Measurements from ENCODE around the gene WDR81.
"Not testable (repeated sequence)": the region's sequence is repeated elsewhere in the genome, so short reads cannot be mapped to it uniquely, and the experiment has no call there.

WDR81 gene

DNA sequence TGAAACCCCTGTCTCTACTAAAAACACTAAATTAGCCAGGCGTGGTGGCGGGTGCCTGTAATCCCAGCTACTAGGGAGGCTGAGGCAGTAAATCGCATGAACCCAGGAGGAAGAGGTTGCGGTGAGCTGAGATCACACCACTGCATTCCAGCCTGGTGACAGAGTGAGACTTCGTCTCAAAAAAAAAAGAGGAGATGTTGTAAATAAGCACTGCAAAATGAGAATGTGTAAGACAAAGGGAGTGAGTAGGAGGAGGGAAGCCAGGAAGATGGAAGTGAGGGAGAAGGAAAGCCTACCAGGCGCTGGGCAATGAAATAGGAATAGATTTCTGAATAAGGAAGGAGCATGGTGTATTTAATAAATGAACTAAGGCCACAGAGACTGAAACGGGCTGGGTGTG lies 31.2 kb upstream of the WDR81 start:
- no peak for DNase-seq (ENCODE audit: low read depth)
- TF ChIP-seq, protein P1, sequence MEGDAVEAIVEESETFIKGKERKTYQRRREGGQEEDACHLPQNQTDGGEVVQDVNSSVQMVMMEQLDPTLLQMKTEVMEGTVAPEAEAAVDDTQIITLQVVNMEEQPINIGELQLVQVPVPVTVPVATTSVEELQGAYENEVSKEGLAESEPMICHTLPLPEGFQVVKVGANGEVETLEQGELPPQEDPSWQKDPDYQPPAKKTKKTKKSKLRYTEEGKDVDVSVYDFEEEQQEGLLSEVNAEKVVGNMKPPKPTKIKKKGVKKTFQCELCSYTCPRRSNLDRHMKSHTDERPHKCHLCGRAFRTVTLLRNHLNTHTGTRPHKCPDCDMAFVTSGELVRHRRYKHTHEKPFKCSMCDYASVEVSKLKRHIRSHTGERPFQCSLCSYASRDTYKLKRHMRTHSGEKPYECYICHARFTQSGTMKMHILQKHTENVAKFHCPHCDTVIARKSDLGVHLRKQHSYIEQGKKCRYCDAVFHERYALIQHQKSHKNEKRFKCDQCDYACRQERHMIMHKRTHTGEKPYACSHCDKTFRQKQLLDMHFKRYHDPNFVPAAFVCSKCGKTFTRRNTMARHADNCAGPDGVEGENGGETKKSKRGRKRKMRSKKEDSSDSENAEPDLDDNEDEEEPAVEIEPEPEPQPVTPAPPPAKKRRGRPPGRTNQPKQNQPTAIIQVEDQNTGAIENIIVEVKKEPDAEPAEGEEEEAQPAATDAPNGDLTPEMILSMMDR (IDR thresholded peaks at IDR 0.05; ENCODE audit: low read length, missing control alignments): no peak
- no peak overlapping the region for H3K4me3 ChIP-seq (replicated peaks; ENCODE audit: low read depth, low read length)

DNA sequence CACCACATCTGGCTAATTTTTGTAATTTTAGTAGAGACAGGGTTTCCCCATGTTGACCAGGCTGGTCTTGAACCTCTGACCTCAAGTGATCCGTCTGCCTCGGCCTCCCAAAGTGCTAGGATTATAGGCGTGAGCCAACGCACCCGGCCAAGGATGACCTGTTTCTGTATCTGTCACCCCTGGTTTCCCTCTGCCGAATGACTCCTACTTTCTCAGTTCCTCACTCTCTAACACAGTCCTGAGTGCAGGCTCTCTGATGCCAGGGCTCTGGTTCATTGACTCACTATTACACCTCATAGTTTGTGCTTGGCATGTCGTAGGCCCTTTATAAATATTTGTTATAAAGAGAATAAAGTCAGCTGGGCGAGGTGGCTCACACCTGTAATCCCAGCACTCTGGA lies 29.1 kb upstream of the WDR81 start:
- no peak for DNase-seq (ENCODE audit: low read depth)
- no peak overlapping the region for H3K4me3 ChIP-seq (replicated peaks; ENCODE audit: low read depth, low read length)
- TF ChIP-seq, protein P1 (IDR thresholded peaks at IDR 0.05; ENCODE audit: low read length, missing control alignments): no peak

DNA sequence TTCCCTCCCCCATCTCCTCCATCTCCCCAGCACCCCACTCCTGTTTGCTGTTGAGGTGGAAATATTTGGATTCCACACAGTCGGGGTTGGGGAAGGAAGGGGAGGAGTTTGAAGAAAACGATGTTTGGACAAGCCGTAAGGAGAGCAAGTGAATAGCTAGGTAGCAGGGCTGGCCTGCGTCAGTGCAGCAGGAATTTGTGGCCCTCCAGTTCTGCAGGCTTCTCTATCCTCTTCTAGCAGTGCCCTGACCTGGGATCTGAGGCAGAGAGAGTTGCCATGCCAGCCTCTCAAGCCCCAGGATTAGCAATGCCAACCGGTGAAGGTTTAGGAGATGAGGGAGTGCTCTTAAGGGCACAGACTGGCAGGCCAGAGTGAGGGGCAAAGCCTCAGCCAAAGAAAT lies 26.8 kb upstream of the WDR81 start:
- no peak overlapping the region for H3K4me3 ChIP-seq (replicated peaks; ENCODE audit: low read depth, low read length)
- TF ChIP-seq, protein P1 (IDR thresholded peaks at IDR 0.05; ENCODE audit: low read length, missing control alignments): no peak
- DNase-seq (ENCODE audit: low read depth): no peak

DNA sequence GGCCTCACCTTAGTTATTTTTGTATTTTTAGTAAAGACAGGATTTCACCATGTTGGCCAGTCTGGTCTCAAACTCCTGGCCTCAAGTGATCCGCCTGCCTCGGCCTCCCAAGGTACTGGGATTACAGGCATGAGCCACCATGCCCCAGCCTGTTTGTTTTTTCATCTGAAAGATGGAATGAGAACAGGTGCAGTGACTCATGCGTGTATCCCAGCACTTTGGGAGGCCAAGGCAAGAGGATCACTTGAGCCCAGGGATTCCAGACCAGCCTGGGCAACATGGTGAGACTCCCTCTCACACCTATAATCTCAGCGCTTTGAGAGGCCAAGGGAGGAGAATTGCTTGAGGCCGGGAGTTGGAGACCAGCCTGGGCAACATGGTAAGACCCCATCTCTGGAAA lies 24.6 kb upstream of the WDR81 start:
- DNase-seq (ENCODE audit: low read depth); H3K4me3 ChIP-seq (replicated peaks; ENCODE audit: low read depth, low read length): not testable (repeated sequence)

DNA sequence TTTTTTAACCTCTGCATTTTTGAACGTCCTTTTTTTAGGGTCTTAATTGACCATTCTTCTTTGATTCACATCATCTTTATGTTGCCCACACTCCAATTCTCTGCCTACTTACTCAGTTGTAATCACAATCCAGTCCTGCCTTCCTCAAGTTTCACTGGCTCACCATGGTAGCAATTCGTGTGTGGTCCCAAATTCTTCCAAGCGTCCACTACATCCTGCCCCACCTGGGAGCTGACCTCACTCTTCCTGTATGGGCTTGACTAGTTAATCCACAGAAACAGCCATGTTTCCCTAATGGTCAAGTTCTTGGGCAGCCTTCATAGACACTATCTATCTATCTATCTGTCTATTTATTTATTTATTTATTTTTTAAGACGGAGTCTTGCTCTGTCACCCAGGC lies 21.4 kb upstream of the WDR81 start:
- DNase-seq (ENCODE audit: low read depth): no peak
- TF ChIP-seq, protein P1 (IDR thresholded peaks at IDR 0.05; ENCODE audit: low read length, missing control alignments): no peak
- no peak overlapping the region for H3K4me3 ChIP-seq (replicated peaks; ENCODE audit: low read depth, low read length)

DNA sequence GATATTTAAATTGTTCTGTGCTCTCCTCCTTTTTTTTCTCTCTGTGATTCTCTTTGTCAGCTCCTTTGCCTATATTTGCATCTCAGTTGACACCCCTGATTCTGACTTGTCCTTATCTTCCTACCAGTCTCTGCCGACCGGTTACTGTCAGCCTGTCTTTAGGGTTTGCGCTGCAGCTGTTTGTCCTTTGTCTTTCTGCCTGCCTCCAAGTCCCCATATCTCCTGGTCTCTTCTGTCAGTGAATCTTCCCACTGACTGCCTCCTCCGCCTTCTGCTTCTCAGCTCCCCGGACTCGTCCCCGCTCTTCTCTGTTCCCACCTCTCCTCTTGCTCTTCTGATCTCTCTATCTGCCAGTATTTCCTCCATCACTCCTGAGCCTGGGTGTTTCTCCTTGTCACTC lies 19.5 kb upstream of the WDR81 start:
- no peak overlapping the region for H3K4me3 ChIP-seq (replicated peaks; ENCODE audit: low read depth, low read length)
- TF ChIP-seq, protein P1 (IDR thresholded peaks at IDR 0.05; ENCODE audit: low read length, missing control alignments): no peak
- no peak for DNase-seq (ENCODE audit: low read depth)

DNA sequence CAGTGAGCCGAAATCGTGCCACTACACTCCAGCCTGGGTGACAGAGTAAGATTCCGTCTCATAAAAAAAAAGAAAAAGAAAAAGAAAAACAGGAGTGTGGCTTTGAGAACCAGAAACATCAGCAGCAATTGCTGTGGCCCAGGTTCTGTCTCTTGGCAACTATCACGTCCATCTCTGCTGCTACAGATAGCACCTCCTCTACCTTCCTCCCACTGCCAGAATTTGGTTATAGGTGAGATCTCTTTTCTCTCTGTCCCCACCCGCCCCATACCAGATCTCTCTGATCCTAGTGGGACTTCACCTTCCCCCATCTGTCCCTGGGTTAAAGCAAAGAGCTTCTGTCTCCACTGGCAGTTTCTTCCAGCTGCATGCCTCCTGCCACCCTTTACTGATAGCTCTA lies 17.4 kb upstream of the WDR81 start:
- DNase-seq (ENCODE audit: low read depth): no peak
- TF ChIP-seq, protein P1 (IDR thresholded peaks at IDR 0.05; ENCODE audit: low read length, missing control alignments): no peak
- no peak overlapping the region for H3K4me3 ChIP-seq (replicated peaks; ENCODE audit: low read depth, low read length)

DNA sequence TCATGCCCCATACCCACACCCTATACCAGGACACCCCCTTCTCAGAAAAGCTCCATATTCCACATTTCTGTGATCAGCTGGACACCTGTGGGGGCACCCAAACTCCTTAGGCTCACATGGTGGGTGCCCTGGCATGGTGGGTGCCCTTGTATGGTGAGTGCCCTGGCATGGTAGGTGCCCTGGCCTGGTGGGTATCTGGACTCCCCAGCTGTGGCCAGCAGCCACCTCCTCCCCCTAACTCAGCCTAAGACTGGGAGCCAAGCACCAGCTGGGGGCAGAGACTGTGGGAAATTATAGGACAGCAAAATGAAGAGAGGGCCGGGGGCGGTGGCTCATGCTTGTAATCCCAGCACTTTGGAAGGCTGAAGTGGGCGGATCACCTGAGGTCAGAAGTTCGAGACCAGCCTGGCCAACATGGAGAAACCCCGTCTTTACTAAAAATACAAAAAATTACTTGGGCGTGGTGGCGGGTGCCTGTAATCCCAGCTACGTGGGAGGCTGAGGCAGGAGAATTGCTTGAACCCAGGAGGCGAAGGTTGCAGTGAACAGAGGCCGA lies 15.6 kb upstream of the WDR81 start:
- H3K4me3 ChIP-seq (replicated peaks; ENCODE audit: low read depth, low read length); DNase-seq (ENCODE audit: low read depth): not testable (repeated sequence)
